ENCODE measurements around the gene MT1M.

MT1M gene

DNA sequence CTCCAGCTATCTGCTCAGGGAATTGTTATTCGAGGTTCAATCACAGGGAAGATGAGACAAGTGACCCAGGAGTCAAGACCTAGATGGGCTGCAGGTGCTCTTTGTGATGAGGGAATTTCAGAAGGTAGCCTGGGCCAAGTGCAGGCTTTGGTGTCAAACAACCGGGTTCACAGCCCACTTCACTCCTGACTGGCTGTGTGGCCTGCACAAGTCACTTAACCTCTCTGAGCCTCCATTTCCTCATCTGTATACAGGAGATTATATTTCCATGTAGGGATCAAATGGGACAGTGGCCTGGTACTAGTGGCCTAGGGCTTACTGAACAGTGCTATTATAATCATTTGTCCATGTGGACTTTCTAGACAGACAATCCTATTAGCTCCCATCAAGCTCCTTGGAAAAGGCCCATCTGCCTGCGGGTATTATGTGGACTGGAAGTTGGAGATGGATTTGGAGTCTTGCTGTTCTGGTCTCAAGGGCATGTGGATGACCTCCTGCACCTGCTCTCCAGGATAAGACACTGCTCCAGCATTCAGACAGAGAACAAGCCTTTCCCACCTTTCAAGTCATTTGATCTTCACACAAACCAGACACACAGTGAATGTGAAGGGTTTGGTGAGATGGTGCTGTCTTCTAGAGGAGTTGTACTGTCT, 46.7 kb downstream of the MT1M start:
- Histone ChIP-seq H3K4me3 (ENCODE audit: insufficient read depth in 1 of 2, low read depth in 1 of 2, low read length in 2 of 2) (no peak overlapping the region), H2BK12ac (ENCODE audit: low read length in 2 of 2) (no peak overlapping the region), H3K18ac (ENCODE audit: low read depth in 1 of 2, low read length in 2 of 2) (no peak overlapping the region), H4K8ac (ENCODE audit: low read length) (no peak overlapping the region), H2BK15ac (ENCODE audit: low read depth, poor library complexity, severe bottlenecking) (no peak overlapping the region), H2AFZ (ENCODE audit: low read depth, low read length) (no peak overlapping the region), H2BK120ac (ENCODE audit: low read depth, low read length) (no peak overlapping the region), H3K9ac (ENCODE audit: low read length) (no peak overlapping the region), H2AK5ac (ENCODE audit: low read length, severe bottlenecking) (no peak overlapping the region), H3K14ac (ENCODE audit: low read length in 2 of 2) (no peak overlapping the region), H3K4me2 (ENCODE audit: low read length, poor library complexity, severe bottlenecking) (no peak overlapping the region), H3K27me3 (ENCODE audit: control insufficient read depth in 1 of 2, insufficient read depth in 1 of 2, low read length in 2 of 2) (peaks cover 10 to 24% of the 10 kb centered on the region in 2 experiments), H3K4me1 (ENCODE audit: control insufficient read depth, insufficient read depth, low read depth, low read length) (peaks cover 16% of the 10 kb centered on the region), H3K23ac (ENCODE audit: low read length in 2 of 2) (no peak overlapping the region), H3K36me3 (ENCODE audit: control insufficient read depth in 1 of 2, insufficient read depth in 2 of 2, low read depth in 1 of 2, low read length in 2 of 2) (no peaks in the 10 kb centered on the region), H2BK5ac (ENCODE audit: low read depth, low read length, poor library complexity, severe bottlenecking) (no peak overlapping the region), H3K27ac (ENCODE audit: low read length, poor library complexity, severe bottlenecking) (no peak overlapping the region), H3K4ac (ENCODE audit: low read depth in 1 of 2, low read length in 2 of 2) (no peak overlapping the region), H3K79me1 (replicated peaks; ENCODE audit: low read length, poor library complexity, severe bottlenecking) (no peaks in the 10 kb centered on the region), H4K91ac (ENCODE audit: low read length) (no peak overlapping the region), H3K9me3 (ENCODE audit: control insufficient read depth, low read length) (no peaks in the 10 kb centered on the region)
- 90% methylated on average over 2 of the region's 3 CpGs for WGBS
- no peak for DNase-seq

DNA sequence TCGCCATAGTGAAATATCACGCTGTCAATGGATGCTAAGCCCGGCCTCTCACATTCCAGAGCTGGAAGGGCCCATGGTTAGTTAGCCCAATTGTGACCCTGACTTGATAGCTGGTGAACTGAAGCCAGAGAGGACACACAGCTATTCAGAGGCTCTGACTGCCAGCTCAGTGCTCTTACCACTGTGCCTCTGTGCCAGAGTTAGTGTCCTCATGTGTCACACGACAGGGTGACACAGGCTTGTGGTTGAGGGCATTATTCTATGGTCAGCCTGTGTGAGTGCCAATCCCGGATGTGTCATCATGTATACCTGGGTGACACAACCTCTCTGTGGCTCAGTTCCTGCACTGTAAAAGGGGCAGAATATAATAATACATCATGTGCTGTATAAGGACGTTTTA, 47.4 kb downstream of the MT1M start:
- Histone ChIP-seq H3K4ac (ENCODE audit: low read depth in 1 of 2, low read length in 2 of 2) (no peak overlapping the region), H3K79me1 (replicated peaks; ENCODE audit: low read length, poor library complexity, severe bottlenecking) (no peaks in the 10 kb centered on the region), H4K91ac (ENCODE audit: low read length) (no peak overlapping the region), H3K9me3 (ENCODE audit: control insufficient read depth, low read length) (no peaks in the 10 kb centered on the region), H3K9ac (ENCODE audit: low read length) (no peak overlapping the region), H3K18ac (ENCODE audit: low read depth in 1 of 2, low read length in 2 of 2) (no peak overlapping the region), H2AK5ac (ENCODE audit: low read length, severe bottlenecking) (no peak overlapping the region), H3K4me2 (ENCODE audit: low read length, poor library complexity, severe bottlenecking) (no peak overlapping the region), H4K8ac (ENCODE audit: low read length) (no peak overlapping the region), H3K4me1 (ENCODE audit: control insufficient read depth, insufficient read depth, low read depth, low read length) (peaks cover 16% of the 10 kb centered on the region), H2BK120ac (ENCODE audit: low read depth, low read length) (no peak overlapping the region), H3K23ac (ENCODE audit: low read length in 2 of 2) (no peak overlapping the region), H2BK12ac (ENCODE audit: low read length in 2 of 2) (no peak overlapping the region), H3K27me3 (ENCODE audit: control insufficient read depth in 1 of 2, insufficient read depth in 1 of 2, low read length in 2 of 2) (peaks cover 10 to 24% of the 10 kb centered on the region in 2 experiments), H3K36me3 (ENCODE audit: control insufficient read depth in 1 of 2, insufficient read depth in 2 of 2, low read depth in 1 of 2, low read length in 2 of 2) (no peaks in the 10 kb centered on the region), H3K27ac (ENCODE audit: low read length, poor library complexity, severe bottlenecking) (no peak overlapping the region), H3K14ac (ENCODE audit: low read length in 2 of 2) (no peak overlapping the region), H2BK5ac (ENCODE audit: low read depth, low read length, poor library complexity, severe bottlenecking) (no peak overlapping the region), H2BK15ac (ENCODE audit: low read depth, poor library complexity, severe bottlenecking) (no peak overlapping the region), H2AFZ (ENCODE audit: low read depth, low read length) (no peak overlapping the region), H3K4me3 (ENCODE audit: insufficient read depth in 1 of 2, low read depth in 1 of 2, low read length in 2 of 2) (no peak overlapping the region)
- WGBS: 86% methylated on average over 5 of the region's 6 CpGs
- no peak for DNase-seq

DNA sequence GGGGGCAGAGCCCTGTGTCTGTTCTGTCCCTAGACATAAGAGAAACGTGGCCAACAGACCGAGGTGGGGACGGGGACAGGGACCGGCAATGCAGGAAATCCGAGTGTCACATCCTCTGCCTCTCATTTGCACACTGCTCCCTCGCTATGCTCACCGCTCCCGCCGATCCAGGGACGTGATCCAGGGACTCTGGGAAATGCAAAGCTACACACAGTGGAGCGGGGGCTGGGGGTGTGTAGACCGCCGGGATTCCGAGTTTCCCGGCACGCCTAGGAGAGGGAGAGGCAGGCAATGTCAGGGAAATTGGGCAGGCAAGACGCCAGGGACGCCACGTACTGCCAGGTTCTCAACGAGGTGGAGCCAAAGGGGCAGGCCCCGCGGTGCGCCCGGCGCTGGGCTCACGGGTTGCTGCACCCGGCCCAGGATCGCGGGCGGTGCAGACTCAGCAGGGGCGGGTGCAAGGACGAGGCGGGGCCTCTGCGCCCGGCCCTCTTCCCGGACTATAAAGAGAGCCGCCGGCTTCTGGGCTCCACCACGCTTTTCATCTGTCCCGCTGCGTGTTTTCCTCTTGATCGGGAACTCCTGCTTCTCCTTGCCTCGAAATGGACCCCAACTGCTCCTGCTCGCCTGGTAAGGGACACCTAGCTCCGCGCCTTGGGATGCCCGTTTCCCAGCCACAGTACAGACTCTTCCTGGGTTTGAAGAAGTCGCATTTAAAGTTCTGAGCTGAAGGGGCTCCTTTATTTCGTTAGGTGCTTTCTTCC, 49.7 kb downstream of the MT1M start, which contains the start of gene MT1X:
Gene MT1X (plus strand): TSS at position 532 of the 764 bp plus-strand sequence. CDS start 71 bp downstream, at position 603.
- H3K4me2 ChIP-seq (ENCODE audit: low read length, poor library complexity, severe bottlenecking): peak within 1 kb of the TSS; percentile 65
- peaks cover 7% of the 10 kb centered on the region for H3K9me3 ChIP-seq (ENCODE audit: control insufficient read depth, low read length)
- peak within 1 kb of the TSS in 1 of 2 experiments; percentile 71 for H3K14ac ChIP-seq (ENCODE audit: low read length in 2 of 2)
- WGBS: under 1% methylated on average over 48 of the region's 49 CpGs
- H3K27ac ChIP-seq (ENCODE audit: low read length, poor library complexity, severe bottlenecking): no peak within 1 kb of the TSS
- H3K36me3 ChIP-seq (ENCODE audit: control insufficient read depth in 1 of 2, insufficient read depth in 2 of 2, low read depth in 1 of 2, low read length in 2 of 2): no peaks in the 10 kb centered on the region
- H2BK15ac ChIP-seq (ENCODE audit: low read depth, poor library complexity, severe bottlenecking): no peak within 1 kb of the TSS
- H3K27me3 ChIP-seq (ENCODE audit: control insufficient read depth in 1 of 2, insufficient read depth in 1 of 2, low read length in 2 of 2): peaks cover 3 to 4% of the 10 kb centered on the region in 2 experiments
- H3K4me3 ChIP-seq (ENCODE audit: insufficient read depth in 1 of 2, low read depth in 1 of 2, low read length in 2 of 2): peak within 1 kb of the TSS; percentile 59 to 79
- peak within 1 kb of the TSS; percentile 89 for H2AFZ ChIP-seq (ENCODE audit: low read depth, low read length)
- peak within 1 kb of the TSS in 1 of 2 experiments; percentile 9 for H3K23ac ChIP-seq (ENCODE audit: low read length in 2 of 2)
- peak within 1 kb of the TSS; percentile 70 for H4K91ac ChIP-seq (ENCODE audit: low read length)
- no peak within 1 kb of the TSS for H2AK5ac ChIP-seq (ENCODE audit: low read length, severe bottlenecking)
- DNase-seq: peak; percentile 74
- no peak within 1 kb of the TSS for H3K4ac ChIP-seq (ENCODE audit: low read depth in 1 of 2, low read length in 2 of 2)
- H2BK5ac ChIP-seq (ENCODE audit: low read depth, low read length, poor library complexity, severe bottlenecking): no peak within 1 kb of the TSS
- H4K8ac ChIP-seq (ENCODE audit: low read length): peak within 1 kb of the TSS; percentile 88
- H2BK120ac ChIP-seq (ENCODE audit: low read depth, low read length): no peak within 1 kb of the TSS
- H2BK12ac ChIP-seq (ENCODE audit: low read length in 2 of 2): peak within 1 kb of the TSS in 1 of 2 experiments; percentile 78
- H3K18ac ChIP-seq (ENCODE audit: low read depth in 1 of 2, low read length in 2 of 2): peak within 1 kb of the TSS; percentile 25 to 94
- H3K9ac ChIP-seq (ENCODE audit: low read length): peak within 1 kb of the TSS; percentile 85
- H3K4me1 ChIP-seq (ENCODE audit: control insufficient read depth, insufficient read depth, low read depth, low read length): peaks cover 10% of the 10 kb centered on the region
- no peaks in the 10 kb centered on the region for H3K79me1 ChIP-seq (replicated peaks; ENCODE audit: low read length, poor library complexity, severe bottlenecking)

DNA sequence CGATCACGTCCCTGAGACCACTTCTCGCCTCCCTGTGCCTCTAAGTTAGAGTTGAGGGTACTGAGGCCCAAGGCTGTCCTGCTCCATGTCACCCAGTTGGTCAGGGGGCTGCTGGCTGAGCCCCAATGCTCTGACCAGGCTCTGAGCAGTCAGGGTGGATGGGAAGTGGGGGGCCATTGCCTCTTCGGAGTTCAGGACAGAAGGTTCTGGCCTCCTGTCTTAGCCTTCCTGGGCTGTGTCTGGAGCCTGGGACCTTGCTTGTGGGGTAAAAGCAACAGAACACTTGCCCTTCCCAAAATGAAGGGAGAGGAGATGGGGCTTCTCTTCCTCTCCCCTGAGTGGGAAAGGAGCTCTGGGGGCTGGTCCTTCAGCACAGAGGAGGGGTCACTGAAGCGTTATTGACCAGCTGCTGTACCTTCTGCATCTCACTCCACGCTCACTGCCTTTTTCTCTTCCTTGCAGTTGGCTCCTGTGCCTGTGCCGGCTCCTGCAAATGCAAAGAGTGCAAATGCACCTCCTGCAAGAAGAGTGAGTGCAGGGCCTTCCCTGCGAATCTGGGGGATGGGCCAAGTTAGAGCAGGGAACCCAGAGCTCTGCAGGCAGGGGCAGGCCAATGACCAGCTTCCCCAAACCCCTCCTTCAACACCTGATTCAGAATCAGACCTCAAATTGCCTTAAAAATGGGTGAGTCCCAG, 50.4 kb downstream of the MT1M start:
- peaks cover 10% of the 10 kb centered on the region for H3K9me3 ChIP-seq (ENCODE audit: control insufficient read depth, low read length)
- peak overlapping the region; percentile 67 for H4K8ac ChIP-seq (ENCODE audit: low read length)
- no peaks in the 10 kb centered on the region for H3K36me3 ChIP-seq (ENCODE audit: control insufficient read depth in 1 of 2, insufficient read depth in 2 of 2, low read depth in 1 of 2, low read length in 2 of 2)
- H3K27ac ChIP-seq (ENCODE audit: low read length, poor library complexity, severe bottlenecking): no peak overlapping the region
- peak overlapping the region; percentile 59 to 79 for H3K4me3 ChIP-seq (ENCODE audit: insufficient read depth in 1 of 2, low read depth in 1 of 2, low read length in 2 of 2)
- H3K9ac ChIP-seq (ENCODE audit: low read length): peak overlapping the region; percentile 85
- WGBS: 19% methylated on average over 8 of the region's 8 CpGs
- no peak overlapping the region for H2BK120ac ChIP-seq (ENCODE audit: low read depth, low read length)
- H2AFZ ChIP-seq (ENCODE audit: low read depth, low read length): peak overlapping the region; percentile 55
- no peak overlapping the region for H3K23ac ChIP-seq (ENCODE audit: low read length in 2 of 2)
- peaks cover 10% of the 10 kb centered on the region for H3K4me1 ChIP-seq (ENCODE audit: control insufficient read depth, insufficient read depth, low read depth, low read length)
- H3K27me3 ChIP-seq (ENCODE audit: control insufficient read depth in 1 of 2, insufficient read depth in 1 of 2, low read length in 2 of 2): no peaks in the 10 kb centered on the region
- no peak for DNase-seq
- peak overlapping the region in 1 of 2 experiments; percentile 38 for H3K14ac ChIP-seq (ENCODE audit: low read length in 2 of 2)
- H2BK12ac ChIP-seq (ENCODE audit: low read length in 2 of 2): no peak overlapping the region
- no peak overlapping the region for H3K4ac ChIP-seq (ENCODE audit: low read depth in 1 of 2, low read length in 2 of 2)
- H4K91ac ChIP-seq (ENCODE audit: low read length): no peak overlapping the region
- no peaks in the 10 kb centered on the region for H3K79me1 ChIP-seq (replicated peaks; ENCODE audit: low read length, poor library complexity, severe bottlenecking)
- peak overlapping the region in 1 of 2 experiments; percentile 82 for H3K18ac ChIP-seq (ENCODE audit: low read depth in 1 of 2, low read length in 2 of 2)
- peak overlapping the region; percentile 65 for H3K4me2 ChIP-seq (ENCODE audit: low read length, poor library complexity, severe bottlenecking)
- no peak overlapping the region for H2BK15ac ChIP-seq (ENCODE audit: low read depth, poor library complexity, severe bottlenecking)
- no peak overlapping the region for H2AK5ac ChIP-seq (ENCODE audit: low read length, severe bottlenecking)
- H2BK5ac ChIP-seq (ENCODE audit: low read depth, low read length, poor library complexity, severe bottlenecking): no peak overlapping the region

All from mesenchymal stem cell (in vitro differentiated cells and primary cell).